ENCODE data around the gene HSF5.

DNA sequence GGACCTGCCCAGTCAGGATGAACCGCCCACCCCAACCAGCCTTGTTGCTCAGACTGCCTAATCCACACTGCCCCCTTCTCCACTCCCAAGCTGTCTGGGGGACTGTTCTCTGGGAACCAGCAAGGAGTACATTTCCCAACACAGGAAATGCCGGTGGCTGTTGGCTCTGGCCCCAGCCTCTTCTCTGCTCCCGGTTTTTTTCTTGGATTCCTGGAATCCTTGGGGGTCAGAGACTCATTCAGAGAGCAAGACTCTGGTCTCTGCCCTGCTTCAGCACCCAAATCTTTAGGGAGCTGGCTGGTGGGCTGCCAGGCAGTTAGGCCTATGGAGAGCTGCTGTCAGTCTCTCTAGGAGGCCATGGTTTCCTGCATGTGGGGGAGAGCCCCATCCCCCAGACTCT lies 37.0 kb upstream of the HSF5 start:
- TF ChIP-seq POLR2A (IDR thresholded peaks at IDR 0.05; ENCODE audit: low read depth, low read length) (no peak), POLR2AphosphoS5 (IDR thresholded peaks at IDR 0.05; ENCODE audit: insufficient read depth, low read depth, low read length) (no peak), EZH2 (IDR thresholded peaks at IDR 0.05; ENCODE audit: borderline replicate concordance, low read depth, low read length, severe bottlenecking) (no peak), CTCF (IDR thresholded peaks at IDR 0.05; ENCODE audit: extremely low read depth in 1 of 2, insufficient read depth in 1 of 2, low read depth in 1 of 2, low read length in 2 of 2) (no peak), GATA2 (IDR thresholded peaks at IDR 0.05; ENCODE audit: insufficient read depth, insufficient read length, low read depth, low read length) (no peak), FOS (IDR thresholded peaks at IDR 0.05; ENCODE audit: borderline replicate concordance, insufficient read depth, low read length) (no peak), MYC (IDR thresholded peaks at IDR 0.05; ENCODE audit: low read depth, low read length) (no peak)
- TF ChIP-seq, protein P1, sequence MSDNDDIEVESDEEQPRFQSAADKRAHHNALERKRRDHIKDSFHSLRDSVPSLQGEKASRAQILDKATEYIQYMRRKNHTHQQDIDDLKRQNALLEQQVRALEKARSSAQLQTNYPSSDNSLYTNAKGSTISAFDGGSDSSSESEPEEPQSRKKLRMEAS (IDR thresholded peaks at IDR 0.05; ENCODE audit: insufficient read depth, insufficient read length), result no peak
